Adrenal gland (tissue), 5 donors: Measurements from ENCODE around the gene FBRSL1.

Experiments used
- POLR2A ChIP-seq, 2 donors: fragments of 450-650 bp; IDR thresholded peaks; one replicate each; pipeline ENCODE4 v1.6.1; 2017; ENCODE audit warnings: antibody characterized with exemption in 2 of 2, mild to moderate bottlenecking in 2 of 2, moderate library complexity in 1 of 2
- TF ChIP-seq, protein P1 (sequence below), 6 experiments: fragments of 450-650 bp in 4 of 6; fragments of 200-600 bp in 2 of 6; sonication (generic) in 1 of 6; IDR thresholded peaks; 1 replicate in 5 of 6; 2 replicates in 1 of 6; pipeline versions ENCODE4 v1.5.1 to v1.8.0; 2016 to 2021; ENCODE audit warnings: antibody characterized with exemption in 6 of 6, mild to moderate bottlenecking in 2 of 6, moderate library complexity in 1 of 6
- donor health status: DM: no; HTN: no; CAD: no.

DNA sequence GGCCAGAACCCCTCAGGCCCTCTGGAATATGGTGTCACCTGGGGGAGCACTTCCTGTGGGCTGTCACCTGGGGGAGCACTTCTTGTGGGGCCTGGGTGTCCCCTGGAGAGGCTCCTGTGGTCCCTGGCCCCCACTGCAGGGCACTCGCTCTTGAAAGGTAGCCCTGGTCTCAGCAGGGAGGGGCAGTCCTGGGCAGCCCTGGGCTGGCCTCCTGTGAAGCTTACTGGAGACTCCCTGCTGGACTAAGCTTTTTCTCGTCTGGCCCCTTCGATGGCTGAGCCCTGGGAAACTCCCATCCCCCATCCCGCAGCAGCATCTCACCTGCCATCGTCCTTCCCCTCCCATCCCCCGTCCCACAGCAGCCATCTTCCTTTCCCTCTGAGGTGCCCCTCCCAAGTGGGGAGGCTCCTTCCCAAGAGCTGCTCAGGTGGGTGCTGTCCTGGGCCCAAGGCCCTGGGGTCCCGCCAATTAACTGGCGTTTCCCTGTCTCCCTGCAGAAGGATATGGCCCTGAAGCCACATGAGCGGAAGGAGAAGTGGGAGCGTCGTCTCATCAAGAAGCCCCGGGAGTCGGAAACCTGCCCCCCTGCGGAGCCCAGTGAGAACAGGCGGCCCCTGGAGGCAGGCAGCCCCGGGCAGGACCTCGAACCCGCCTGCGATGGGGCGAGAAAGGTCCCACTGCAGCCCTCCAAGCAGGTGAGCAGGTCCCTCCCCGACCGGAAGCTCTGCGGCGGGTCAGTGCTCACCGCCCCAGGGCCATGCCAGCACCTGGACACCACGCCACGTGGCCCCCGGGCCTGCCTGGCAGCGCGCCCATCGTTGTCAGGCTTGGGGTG is 17.9 kb downstream of the FBRSL1 start:
- TF ChIP-seq, protein P1, sequence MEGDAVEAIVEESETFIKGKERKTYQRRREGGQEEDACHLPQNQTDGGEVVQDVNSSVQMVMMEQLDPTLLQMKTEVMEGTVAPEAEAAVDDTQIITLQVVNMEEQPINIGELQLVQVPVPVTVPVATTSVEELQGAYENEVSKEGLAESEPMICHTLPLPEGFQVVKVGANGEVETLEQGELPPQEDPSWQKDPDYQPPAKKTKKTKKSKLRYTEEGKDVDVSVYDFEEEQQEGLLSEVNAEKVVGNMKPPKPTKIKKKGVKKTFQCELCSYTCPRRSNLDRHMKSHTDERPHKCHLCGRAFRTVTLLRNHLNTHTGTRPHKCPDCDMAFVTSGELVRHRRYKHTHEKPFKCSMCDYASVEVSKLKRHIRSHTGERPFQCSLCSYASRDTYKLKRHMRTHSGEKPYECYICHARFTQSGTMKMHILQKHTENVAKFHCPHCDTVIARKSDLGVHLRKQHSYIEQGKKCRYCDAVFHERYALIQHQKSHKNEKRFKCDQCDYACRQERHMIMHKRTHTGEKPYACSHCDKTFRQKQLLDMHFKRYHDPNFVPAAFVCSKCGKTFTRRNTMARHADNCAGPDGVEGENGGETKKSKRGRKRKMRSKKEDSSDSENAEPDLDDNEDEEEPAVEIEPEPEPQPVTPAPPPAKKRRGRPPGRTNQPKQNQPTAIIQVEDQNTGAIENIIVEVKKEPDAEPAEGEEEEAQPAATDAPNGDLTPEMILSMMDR (IDR thresholded peaks at IDR 0.05) = no peak
- no peak for TF ChIP-seq POLR2A (IDR thresholded peaks at IDR 0.05)
